Measurements from ENCODE around the gene SESN1. TPM values are rescaled to one million over a fixed set of nuclear protein-coding genes. Genes with fewer than 3 reads are reported as not detected.

Gene SESN1
- total RNA-seq, 1 experiment from 2014 or later, result 30.2 TPM

DNA sequence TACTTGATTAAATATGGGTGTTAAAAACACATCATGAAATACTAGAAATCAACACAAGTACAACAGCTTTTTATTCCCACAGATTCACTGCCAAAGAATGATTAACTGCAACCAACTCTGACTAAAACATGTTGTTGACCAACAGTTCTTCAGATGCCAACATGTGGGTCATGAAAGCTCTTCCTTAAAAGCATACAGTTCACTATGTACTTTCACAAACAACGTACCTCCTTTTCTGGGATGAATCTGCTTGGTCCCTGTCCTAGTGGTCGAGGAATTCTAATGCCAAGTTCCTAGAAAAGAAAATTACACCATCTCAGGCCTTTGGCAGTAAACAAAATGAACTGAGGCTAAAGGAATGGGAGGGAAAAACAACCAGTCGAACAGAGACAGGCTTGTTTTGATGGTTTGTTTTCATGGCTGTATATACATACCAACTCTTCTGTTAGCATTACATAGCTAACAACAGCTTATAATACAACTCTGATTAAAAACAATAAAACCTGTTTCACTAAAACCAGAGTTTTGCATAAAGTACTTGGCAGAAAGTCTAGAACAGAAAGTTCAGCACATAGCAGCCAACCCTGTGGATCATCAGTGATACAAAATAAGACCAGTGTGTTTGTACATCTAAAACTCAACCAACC, 92.5 kb downstream of the SESN1 start:
- 0 out of 2 replicates have a peak overlapping the region, but pooled peaks have one; percentile 25 for H3K27ac Mint-ChIP-seq
- no peaks in the 10 kb centered on the region for H3K9me3 Mint-ChIP-seq
- TF ChIP-seq RORB (CRISPR knock-in tag; IDR thresholded peaks at IDR 0.05) (no peak), ZNF121 (CRISPR knock-in tag; IDR thresholded peaks at IDR 0.05) (no peak), KAT7 (CRISPR knock-in tag; IDR thresholded peaks at IDR 0.05; ENCODE audit: borderline replicate concordance) (no peak), ATF2 (CRISPR knock-in tag; IDR thresholded peaks at IDR 0.05; ENCODE audit: borderline replicate concordance, low read depth) (no peak), TP53 (CRISPR knock-in tag; IDR thresholded peaks at IDR 0.05) (no peak), GRHL2 (CRISPR knock-in tag; IDR thresholded peaks at IDR 0.05; ENCODE audit: insufficient replicate concordance, severe bottlenecking) (no peak), EMX1 (CRISPR knock-in tag; IDR thresholded peaks at IDR 0.05) (no peak), SMAD4 (CRISPR knock-in tag; IDR thresholded peaks at IDR 0.05) (no peak), CREM (CRISPR knock-in tag; IDR thresholded peaks at IDR 0.05) (no peak), MXD4 (CRISPR knock-in tag; IDR thresholded peaks at IDR 0.05; ENCODE audit: borderline replicate concordance) (no peak), NR3C1 (CRISPR knock-in tag; conservative IDR thresholded peaks at IDR 0.05; ENCODE audit: low read depth) (no peak), ZNF232 (CRISPR knock-in tag; IDR thresholded peaks at IDR 0.05) (no peak), STAT6 (CRISPR knock-in tag; conservative IDR thresholded peaks at IDR 0.05; ENCODE audit: low read depth) (no peak), SOX15 (CRISPR knock-in tag; IDR thresholded peaks at IDR 0.05) (no peak), ZNF281 (CRISPR knock-in tag; IDR thresholded peaks at IDR 0.05) (no peak), ARID4B (CRISPR knock-in tag; IDR thresholded peaks at IDR 0.05; ENCODE audit: borderline replicate concordance) (no peak)
- TF ChIP-seq, protein P1, sequence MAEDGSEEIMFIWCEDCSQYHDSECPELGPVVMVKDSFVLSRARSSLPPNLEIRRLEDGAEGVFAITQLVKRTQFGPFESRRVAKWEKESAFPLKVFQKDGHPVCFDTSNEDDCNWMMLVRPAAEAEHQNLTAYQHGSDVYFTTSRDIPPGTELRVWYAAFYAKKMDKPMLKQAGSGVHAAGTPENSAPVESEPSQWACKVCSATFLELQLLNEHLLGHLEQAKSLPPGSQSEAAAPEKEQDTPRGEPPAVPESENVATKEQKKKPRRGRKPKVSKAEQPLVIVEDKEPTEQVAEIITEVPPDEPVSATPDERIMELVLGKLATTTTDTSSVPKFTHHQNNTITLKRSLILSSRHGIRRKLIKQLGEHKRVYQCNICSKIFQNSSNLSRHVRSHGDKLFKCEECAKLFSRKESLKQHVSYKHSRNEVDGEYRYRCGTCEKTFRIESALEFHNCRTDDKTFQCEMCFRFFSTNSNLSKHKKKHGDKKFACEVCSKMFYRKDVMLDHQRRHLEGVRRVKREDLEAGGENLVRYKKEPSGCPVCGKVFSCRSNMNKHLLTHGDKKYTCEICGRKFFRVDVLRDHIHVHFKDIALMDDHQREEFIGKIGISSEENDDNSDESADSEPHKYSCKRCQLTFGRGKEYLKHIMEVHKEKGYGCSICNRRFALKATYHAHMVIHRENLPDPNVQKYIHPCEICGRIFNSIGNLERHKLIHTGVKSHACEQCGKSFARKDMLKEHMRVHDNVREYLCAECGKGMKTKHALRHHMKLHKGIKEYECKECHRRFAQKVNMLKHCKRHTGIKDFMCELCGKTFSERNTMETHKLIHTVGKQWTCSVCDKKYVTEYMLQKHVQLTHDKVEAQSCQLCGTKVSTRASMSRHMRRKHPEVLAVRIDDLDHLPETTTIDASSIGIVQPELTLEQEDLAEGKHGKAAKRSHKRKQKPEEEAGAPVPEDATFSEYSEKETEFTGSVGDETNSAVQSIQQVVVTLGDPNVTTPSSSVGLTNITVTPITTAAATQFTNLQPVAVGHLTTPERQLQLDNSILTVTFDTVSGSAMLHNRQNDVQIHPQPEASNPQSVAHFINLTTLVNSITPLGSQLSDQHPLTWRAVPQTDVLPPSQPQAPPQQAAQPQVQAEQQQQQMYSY (CRISPR knock-in tag; IDR thresholded peaks at IDR 0.05), result no peak
- TF ChIP-seq, protein P2, sequence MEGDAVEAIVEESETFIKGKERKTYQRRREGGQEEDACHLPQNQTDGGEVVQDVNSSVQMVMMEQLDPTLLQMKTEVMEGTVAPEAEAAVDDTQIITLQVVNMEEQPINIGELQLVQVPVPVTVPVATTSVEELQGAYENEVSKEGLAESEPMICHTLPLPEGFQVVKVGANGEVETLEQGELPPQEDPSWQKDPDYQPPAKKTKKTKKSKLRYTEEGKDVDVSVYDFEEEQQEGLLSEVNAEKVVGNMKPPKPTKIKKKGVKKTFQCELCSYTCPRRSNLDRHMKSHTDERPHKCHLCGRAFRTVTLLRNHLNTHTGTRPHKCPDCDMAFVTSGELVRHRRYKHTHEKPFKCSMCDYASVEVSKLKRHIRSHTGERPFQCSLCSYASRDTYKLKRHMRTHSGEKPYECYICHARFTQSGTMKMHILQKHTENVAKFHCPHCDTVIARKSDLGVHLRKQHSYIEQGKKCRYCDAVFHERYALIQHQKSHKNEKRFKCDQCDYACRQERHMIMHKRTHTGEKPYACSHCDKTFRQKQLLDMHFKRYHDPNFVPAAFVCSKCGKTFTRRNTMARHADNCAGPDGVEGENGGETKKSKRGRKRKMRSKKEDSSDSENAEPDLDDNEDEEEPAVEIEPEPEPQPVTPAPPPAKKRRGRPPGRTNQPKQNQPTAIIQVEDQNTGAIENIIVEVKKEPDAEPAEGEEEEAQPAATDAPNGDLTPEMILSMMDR (IDR thresholded peaks at IDR 0.05), result no peak
- TF ChIP-seq, protein P3, sequence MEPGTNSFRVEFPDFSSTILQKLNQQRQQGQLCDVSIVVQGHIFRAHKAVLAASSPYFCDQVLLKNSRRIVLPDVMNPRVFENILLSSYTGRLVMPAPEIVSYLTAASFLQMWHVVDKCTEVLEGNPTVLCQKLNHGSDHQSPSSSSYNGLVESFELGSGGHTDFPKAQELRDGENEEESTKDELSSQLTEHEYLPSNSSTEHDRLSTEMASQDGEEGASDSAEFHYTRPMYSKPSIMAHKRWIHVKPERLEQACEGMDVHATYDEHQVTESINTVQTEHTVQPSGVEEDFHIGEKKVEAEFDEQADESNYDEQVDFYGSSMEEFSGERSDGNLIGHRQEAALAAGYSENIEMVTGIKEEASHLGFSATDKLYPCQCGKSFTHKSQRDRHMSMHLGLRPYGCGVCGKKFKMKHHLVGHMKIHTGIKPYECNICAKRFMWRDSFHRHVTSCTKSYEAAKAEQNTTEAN (CRISPR knock-in tag; IDR thresholded peaks at IDR 0.05), result no peak

More for the DNA sequence above, 92.5 kb downstream of the SESN1 start:
- no peak for ATAC-seq
- DNase-seq (ENCODE audit: low spot score), result no peak
- Mint-ChIP-seq H3K27me3 (ENCODE audit: low read depth) (no peaks in the 10 kb centered on the region), H3K4me3 (no peak overlapping the region), H3K36me3 (peaks cover 25% of the 10 kb centered on the region), H3K4me1 (peaks cover 20% of the 10 kb centered on the region)
- CTCF ChIA-PET, result no interaction called here
- POLR2A ChIA-PET, result no interaction called here
